HG02870 (cell line): ENCODE results near the gene SECTM1.

Experiments
- ATAC-seq: cut with Tn5 transposase; IDR thresholded peaks from one replicate; pipeline ENCODE4 v1.9.1; 2021; ENCODE audit warnings: mild to moderate bottlenecking, moderate library complexity; ENCODE audit not compliant: unreplicated experiment

Gene SECTM1

DNA sequence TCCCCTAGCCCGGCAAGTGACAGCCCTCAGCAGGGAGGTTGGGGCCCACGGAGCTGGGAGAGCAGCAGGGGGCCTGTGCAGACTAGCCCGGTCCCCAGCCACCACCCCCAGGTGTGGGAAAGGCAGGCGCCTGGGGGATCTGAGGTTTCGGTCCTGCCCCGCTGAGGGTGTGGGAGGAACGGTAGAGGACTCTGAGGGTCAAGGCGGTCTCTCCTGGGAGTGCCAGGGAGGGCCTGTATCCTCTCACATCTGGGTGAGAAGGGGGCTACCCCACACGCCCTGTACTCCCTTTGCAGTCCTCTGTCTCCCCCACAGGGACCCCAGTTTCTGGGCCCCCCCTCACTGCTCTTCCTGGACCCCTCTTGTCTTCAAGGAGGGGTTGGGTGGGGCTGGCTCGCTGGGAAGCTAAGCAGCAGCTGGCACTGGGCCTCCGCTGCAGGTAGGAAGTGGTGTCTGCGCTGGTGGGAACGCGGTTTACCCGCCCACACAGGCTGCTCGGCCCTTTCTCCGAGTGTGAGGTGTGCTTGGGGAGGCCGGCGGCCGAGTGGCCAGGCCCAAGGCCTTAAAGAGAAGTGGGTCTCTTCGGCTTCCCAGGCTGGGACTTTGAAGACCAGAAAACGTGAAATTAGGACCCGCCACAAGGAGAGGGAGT is 31.5 kb downstream of the SECTM1 start:
- no peak for ATAC-seq

DNA sequence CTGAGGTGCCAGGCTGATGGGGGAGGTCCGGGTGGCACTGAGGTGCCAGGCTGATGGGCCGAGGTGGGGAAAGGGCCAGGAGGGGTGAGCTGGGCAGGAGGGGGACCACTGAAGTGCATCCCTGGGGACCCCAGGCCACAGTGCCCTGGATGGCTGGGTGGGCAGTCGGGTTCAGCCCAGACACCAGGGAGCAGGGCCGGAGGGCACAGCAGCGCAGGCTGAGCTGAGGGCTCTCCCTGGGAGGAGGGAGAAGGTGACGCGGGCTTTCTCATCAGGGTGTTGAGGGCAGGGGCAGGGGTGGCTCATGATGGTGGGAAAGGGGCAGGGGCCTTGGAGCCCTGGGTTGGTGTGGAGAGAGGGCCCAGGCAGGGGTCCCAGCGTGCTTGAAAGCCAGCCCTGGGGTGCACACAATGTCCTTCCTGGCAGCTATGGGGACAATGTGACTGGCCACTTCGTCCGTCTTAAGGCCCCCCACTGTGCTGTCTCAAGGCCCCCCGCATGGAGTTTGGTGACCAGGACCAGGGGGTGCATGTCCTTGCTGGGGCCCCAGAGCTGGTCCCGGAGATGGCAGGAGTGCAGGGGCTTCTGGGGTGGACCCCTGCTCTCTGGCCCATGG is 32.2 kb downstream of the SECTM1 start:
- no peak for ATAC-seq

DNA sequence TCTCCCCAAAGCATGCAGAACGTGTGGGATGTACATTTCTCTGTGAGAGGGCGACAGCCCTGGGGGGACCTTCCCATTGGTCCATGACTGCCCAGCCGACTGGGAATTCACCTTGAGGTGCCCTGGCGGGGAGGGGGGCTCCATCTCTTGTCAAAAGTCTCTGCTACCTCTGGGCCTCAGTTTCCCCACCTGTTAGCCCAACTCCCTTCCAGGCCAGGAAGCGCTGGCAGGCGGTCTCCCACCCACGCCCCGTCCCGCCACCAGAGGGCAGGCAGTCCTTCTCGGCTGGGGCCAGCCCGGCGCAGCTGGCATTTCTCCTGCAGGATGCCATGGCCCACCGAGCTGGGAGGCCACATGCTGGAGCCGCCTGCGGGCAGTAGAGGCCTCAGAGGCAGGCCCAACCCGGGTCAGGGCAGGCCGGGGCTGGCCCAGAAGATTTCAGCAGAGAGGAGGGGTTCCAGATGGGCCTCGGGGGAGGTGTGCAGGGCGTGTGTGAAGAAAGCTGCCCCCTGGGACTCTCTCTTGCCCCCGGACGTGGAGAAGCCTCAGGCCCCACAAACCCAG is 32.8 kb downstream of the SECTM1 start:
- ATAC-seq, result no peak

DNA sequence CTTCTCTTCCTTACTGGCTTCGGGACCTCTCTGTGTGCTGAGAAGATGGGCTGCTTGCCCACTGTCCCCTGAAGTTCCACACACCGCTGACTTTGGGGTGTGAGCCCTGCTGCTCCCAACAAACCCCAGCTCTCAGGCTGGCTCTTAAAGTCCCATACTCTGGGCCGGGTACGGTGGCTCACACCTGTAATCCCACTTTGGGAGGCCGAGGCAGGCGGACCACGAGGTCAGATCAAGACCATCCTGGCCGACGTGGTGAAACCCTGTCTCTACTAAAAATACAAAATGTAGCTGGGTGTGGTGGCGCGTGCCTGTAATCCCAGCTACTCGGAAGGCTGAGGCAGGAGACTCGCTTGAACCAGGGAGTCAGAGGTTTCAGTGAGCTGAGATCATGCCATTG is 33.3 kb downstream of the SECTM1 start:
- ATAC-seq, result no peak

DNA sequence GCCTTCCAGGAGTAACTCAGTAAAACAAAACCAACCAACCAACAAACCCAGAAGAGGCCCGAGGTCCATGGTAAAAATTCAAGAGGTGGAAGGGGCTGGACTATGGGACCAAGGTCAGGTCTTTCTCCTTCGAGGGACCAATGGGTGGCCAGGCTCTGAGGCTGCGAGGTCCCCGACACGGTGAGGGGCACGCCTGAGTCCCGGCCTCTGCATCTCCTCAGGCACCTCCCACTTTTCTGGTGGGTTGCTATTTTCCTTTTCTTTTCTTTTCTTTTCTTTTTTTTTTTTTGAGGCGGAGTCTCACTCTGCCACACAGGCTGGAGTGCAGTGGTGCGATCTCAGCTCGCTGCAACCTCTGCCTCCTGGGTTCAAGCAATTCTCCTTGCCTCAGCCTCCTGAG is 34.1 kb downstream of the SECTM1 start:
- ATAC-seq, result no peak

DNA sequence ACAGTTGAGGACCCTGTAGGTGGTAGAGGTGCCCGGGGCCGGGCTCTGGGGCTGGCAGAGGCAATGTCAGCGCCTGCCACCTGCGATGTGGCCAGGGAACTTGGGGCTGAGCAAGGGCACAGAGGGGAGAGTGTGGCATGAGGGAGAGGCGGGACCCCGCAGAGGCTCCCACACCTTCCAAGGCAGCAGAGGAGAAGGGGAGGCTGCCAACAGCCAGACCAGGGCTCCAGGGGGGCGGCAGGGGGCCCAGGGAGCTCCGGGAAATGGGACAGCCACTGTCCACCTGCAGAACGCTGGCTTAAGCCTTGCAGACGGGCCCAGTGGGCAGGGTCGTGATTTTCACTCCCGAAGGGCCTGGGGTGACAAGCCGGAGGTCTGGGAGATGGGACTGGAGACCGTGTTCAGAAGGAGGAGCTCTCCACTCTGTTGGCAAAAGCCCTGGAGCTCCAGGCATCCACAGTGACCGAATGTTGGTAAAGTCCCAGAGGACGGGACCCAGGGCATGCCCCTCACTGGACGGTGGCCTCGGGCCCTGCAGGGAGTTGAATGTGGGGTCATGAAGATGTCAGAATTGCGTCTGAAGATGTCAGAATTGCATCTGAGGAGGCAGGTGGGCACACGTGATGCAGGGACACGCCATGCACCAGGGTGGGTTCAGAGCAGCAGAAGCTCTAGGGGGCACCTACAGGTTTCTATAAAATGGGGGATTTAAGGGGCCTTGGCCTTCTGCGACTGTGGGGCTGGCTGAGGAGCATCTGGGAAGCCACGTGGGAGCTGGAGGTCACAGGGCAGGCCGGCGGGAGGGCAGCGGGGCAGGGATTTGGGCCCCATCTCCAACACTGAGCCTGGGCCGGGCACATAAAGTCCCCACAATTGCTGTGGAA is 34.8 kb downstream of the SECTM1 start:
- no peak for ATAC-seq

DNA sequence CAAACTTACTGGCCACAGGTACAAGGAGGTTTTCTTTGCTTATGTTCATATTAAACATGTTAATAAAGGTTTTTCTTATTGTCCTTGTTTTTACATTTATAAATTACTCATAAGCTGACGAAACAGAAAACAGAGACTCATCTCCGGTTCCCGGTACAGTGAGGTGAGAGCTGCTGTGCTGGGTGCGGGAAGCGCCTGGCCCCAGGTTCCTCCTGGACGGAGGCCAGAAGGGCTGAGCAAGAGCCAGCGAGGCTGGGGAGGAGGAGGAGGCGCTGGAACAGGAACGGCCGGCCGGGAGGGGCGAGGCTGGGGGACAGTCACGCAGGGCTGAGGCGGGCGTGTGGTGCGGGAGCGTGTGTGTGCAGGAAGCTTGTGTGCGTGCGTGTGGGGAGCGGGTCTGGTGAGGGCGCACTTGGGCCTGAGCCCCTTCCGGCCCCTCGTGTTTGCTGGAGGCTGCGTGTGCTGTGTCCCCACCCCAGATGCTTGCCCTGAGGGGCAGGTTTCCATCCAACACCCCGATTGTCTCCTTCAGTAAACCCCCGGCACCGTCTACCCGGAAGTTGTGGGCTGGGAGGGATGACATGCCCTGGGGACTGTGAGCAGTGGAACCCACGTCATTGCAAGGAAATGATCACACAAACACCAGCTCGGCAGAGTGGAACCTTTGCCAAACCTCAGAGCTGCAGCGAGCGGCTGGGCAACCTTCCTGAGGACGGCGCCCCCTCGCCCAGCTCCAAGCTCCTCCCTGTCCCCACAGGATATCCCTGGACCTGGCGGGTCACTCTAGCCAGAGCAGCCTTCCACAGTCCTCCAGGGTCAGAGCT is 35.6 kb downstream of the SECTM1 start:
- no peak for ATAC-seq

DNA sequence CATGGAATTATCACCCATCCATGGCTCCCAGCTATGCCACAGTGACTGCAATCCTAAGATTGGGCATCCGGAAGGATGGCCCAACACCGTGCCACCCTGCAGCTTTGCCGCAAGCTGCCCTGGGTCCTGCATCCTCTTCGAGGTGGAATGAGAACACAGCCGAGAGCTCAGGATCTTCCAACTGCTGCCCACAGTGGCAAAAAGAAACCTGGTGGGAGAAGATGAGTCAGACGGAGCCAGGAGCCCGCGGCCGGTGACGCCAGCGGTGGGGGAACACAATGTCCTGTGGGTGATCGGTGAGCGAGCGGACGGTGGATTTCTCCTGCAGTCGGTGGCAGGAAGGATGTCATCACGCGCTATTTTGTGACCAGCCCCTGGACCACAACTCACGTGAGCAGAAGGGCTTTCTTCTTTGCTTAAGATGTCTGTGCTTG is 36.3 kb downstream of the SECTM1 start:
- ATAC-seq, result no peak

DNA sequence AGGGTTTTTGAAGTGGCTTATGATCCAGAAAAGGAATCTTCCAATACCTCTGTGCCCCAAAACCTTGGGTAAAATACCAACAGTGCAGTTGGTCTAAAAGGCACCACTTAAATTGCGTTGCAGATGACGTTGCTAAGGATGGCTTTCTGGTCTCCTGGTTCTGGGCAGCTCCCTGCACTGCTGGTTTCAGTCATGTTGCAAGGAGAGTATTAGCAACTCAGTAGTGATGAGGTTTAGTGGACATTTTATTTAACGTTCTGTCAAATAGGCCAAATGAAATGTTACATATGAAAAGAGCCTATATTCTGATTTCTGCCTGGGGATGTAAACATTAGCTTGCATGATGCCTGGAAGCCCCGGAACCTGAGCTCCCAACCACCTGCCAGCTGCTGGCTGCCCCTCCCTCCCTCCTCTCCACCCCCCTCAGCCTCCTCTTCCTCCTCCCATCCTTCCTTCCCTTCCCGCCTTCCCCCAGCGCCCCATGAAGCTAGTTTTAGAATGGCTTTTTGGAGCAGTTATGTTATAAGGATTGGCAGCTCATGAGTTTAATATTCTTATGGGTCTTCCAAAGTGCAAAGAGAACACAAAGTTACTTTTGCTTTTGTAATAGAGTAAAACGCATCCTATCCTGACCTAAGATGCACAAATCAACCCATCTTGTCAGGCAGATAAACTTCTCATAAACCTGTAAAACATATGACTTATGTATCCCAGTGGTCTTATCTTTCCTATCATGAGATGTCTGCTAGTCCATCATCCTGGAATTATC is 36.9 kb downstream of the SECTM1 start:
- ATAC-seq, result no peak

DNA sequence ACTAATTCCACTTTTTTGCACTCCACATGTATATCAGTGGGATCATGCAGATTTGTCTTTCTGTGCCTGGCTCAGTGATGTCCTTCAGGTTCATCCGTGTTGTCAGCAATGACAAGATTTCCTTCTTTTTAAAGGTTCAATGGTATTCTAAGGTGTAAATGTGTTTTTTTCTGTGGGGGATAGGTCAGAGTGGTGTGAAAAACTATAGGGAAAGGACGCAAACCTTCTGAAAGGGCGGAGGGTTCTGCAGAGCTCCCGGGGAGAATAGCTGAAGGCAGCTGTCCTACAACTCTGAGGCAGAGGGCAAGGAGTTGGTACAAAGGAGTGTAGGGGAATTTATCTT is 38.1 kb downstream of the SECTM1 start:
- ATAC-seq, result no peak

DNA sequence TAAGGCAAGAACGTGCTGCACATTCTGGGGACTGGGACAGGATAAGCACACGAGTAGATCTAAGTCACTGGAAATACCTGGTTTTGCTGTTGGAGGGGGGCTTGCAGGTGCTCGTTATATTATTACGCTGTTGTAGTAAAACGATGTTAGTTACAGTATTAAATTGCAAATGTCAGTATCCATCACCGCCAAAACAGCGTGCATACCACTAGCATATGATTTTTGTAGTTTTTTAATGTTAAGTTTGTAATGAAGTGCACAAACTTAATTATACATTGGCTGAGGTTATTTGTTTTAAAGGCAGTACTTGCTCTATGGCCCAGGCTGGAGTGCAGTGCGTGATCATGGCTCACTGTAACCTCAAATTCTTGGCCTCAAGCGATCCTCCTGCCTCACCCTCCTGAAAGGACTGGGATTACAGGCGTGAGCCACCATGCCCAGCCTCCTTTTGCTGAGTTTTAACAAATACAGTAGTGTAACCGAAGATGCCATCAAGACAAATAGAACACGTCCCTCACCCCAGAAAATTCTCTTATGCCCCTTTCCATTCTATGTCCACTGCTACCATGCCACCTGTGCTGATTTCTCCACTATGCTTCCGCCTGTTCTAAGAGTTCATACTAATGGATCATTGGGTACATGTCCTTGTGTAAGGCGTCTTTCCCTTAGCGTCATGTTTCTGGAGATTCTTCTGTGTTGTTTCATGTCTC is 39.3 kb downstream of the SECTM1 start:
- no peak for ATAC-seq

DNA sequence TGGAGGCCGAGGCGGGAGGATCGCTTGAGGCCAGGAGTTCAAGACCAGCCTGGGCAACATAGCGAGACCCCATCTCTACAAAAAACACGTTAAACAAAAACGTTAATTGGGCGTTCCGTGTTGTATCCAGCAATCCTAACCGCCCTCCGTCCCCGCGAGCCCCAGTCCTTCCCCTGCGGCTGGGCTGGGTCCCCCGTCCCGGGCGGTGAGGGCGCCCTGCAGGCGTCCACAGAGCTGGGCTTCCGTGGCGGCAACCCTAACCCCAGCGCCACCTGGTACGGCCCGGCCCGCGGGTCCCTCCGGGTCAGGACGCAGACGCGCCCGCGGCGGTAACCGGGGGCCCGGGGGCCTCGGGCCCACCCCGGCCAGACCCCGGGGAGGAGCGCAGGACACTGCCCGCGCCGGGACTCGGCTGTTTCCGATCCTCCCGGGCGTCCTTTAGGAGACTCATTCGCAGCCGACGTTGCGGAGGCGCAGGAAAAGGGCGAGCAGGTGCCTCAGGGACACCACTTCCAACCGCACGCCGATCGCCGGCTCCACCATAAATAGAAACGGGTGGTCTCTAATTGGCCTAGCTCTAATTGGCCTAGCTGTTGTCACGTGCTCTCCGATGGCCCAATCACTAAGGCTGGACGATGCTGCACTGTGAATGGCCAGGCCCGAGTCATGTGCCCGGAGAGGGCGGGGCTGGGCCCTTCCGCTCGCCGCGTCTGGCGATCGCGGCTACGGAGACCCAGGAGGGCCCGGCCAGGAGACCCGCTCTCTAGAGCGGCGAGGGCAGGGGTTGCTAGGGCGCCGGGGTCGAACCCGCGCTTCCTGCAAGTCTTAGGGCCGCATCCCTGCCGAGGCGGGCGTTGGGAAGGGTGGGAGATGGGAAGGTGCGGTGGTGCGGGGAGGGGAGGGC is 41.1 kb downstream of the SECTM1 start:
- ATAC-seq, result peak; percentile 96

DNA sequence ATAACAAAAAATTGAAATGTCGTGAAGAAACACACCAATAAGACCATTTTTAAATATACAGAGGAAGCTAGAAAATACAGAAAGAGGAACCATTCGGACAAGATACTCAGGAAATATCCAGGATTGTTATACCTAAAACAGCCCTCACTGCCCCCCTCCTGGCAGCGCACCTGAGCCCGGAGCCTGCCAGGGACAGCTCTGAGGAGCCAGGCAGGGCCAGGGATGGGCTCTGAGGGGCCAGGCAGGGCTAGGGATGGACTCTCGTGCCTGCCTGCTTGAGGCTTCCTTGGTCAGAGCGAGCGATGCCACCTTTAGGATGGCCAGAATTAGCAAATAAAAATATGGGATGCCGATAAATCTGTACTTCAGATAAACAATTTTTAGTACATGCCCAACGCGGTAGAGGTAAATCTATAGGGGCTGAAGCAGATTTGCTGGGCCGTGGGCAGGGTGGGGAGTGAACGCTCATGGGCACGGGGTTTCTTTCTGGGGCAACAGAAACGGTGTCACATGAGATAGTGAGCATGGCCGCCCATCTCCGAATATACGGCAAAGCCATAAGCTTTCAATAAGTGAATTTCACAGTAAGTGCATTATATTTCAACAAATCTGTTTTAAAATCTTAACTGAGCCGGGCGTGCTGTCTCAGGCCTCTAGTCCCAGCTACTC is 41.9 kb downstream of the SECTM1 start:
- no peak for ATAC-seq

DNA sequence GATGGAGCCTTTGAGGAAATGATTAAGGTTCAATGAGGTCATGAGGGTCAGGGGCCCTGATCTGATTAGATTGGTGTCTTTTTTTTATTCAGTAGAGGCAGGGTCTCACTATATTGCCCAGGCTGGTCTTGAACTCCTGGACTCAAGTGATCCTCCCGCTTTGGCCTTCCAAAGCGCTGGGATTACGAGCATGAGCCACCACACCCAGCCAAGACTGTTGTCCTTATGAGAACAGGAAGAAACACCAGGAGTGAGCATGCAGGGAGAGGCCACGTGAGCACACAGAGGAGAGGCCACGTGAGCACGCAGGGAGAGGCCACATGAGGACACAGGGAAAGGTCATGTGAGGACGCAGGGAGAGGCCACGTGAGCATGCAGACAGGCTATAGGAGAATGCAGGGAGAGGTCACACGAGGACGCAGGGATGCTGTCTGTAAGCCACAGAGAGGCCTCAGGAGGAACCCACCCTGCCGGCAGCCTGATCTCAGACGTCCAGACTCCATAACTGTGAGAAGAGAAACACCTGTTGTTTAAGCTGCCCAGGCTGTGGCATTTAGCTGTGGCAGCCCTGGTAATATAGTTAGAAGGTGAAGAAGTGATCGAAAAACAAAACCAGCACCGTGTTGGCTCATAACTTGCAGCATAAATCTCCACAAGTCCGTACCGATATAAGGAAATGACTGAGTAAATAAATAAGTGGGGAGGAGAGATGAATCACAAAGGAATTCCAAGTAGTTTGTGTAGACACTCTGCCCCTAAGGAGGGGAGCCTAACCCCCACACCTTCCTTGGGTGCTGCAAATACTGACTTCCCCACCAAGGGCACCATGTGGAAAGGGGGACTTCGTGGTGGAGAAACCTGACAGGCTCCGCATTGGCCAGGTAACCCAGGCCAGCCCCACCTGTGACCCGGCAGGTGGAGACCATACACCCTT is 45.4 kb downstream of the SECTM1 start:
- ATAC-seq, result no peak

DNA sequence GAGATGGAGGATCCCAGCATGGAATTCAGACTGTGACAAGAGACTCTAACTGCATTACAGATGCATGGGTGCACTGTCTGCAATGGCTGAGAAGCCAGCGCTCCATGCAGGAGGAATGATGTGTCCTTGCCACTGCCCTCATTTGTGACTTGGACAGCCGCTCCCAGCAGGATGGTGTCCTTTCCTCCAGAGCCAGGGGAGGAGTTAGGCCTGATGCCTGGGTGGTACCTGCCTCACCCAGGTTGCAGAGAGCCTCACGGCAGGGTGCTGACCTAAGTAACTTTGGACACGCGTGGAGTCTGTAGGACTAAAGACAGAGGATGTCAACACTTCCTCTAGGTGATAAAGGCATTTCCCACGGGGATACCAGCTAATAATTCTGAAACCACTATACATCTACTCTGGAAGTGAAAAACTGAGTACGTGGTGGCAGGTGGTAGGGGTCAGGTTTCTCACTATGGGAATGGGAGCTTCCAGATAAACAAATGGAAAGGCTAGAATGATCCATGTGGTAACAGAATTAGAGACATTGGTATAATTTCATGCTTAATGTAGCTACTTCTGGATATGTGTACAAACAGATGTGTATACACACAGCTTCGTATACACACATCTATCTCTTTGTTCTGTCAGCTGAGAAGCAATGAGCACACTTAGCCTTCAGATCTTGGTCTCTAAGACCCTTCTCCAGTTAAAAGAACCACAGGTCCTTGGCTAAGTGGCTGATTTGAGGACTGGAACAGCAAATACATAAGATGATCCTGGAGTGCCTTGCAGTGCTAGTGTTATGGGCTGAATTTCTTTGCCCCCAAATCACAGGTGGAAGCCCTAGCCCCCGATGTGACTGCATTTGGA is 46.3 kb downstream of the SECTM1 start:
- no peak for ATAC-seq

DNA sequence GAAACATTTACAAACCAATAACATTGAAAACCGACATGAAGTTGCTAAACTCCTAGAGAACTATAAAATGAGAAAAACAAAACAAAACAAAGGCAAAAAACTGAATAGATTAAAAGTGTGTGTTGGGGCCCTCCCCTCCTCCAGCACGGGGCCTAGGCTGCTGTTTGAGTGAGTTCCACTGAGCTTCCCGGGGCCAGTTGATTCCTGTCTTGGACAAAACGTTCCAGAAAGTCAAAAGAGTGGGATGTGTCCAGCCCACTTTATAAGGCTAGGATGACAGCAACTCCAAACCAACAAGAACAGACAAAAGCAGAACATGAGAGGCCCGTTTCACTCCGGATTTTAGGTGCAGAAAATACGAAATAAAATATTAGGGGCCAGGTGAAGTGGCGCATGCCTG is 48.4 kb downstream of the SECTM1 start:
- no peak for ATAC-seq
